ENCODE measurements around the gene ARL11.

DNA sequence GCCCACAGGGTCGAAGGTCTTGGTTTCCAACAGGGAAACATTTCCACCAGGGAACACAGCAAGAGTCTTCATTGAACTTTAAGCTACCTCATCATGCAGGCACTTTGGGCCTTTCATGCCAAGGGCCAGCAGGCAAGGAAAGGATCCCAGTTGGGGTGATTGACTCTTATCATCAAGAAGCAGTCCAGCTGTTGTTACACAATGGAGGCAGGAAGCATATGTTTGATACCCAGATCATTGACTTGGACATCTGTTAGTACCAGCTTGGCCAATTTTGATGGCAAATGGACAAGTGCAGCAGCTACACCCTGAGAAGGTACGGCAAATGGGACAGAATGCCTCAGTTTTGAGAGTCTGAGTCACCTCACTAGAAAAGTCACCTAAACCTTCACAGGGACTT, 32.1 kb upstream of the ARL11 start:
- TF ChIP-seq CTCF (IDR thresholded peaks at IDR 0.05): no peak
- no peak for TF ChIP-seq EP300 (IDR thresholded peaks at IDR 0.05)
- no peak for TF ChIP-seq POLR2A (IDR thresholded peaks at IDR 0.05)
